NCI-H187 treated with DMSO at 0.1 percent for 48 hours (cell line): ENCODE results near the gene RASA1.
A peak's percentile ranks its signal among the peaks of the same experiment; 100 is the strongest.
"Not testable (repeated sequence)": the region's sequence is repeated elsewhere in the genome, so short reads cannot be mapped to it uniquely, and the experiment has no call there.

Source experiments
- DNase-seq: peaks from one replicate; lab custom pipeline; 2025; lab: John Stamatoyannopoulos, UW

Gene RASA1

GRCh38 chr5:87267574-87268125 lies at the start of gene RASA1:
TSS of gene RASA1 (plus strand) at chr5:87267883. CDS start at chr5:87268452, 569 bp downstream.
- peak; percentile 94 for DNase-seq

GRCh38 chr5:87229780-87230179 lies 37.9 kb upstream of the RASA1 start:
- DNase-seq = no peak

- DNase-seq = no peak
Measured at GRCh38 chr5:87231037-87231808, 36.5 kb upstream of the RASA1 start.

- no peak for DNase-seq
Measured at GRCh38 chr5:87233143-87233542, 34.5 kb upstream of the RASA1 start.

GRCh38 chr5:87241555-87241954 lies 26.1 kb upstream of the RASA1 start:
- no peak for DNase-seq

GRCh38 chr5:87242242-87242641 lies 25.4 kb upstream of the RASA1 start:
- no peak for DNase-seq

- DNase-seq = no peak
Measured at GRCh38 chr5:87243161-87243844, 24.4 kb upstream of the RASA1 start.

- DNase-seq = no peak
Measured at GRCh38 chr5:87245451-87245850, 22.2 kb upstream of the RASA1 start.

GRCh38 chr5:87246061-87246460 lies 21.6 kb upstream of the RASA1 start:
- DNase-seq = no peak

- DNase-seq = no peak
Measured at GRCh38 chr5:87252283-87252605, 15.4 kb upstream of the RASA1 start.

- DNase-seq = no peak
Measured at GRCh38 chr5:87254035-87254434, 13.6 kb upstream of the RASA1 start.

GRCh38 chr5:87258507-87258906 lies 9.2 kb upstream of the RASA1 start:
- DNase-seq = no peak

- DNase-seq = no peak
Measured at GRCh38 chr5:87260604-87261192, 7.0 kb upstream of the RASA1 start.

- DNase-seq = no peak
Measured at GRCh38 chr5:87263498-87263897, 4.2 kb upstream of the RASA1 start.

GRCh38 chr5:87266914-87267573 lies 639 bp upstream of the RASA1 start:
- DNase-seq = no peak

GRCh38 chr5:87268126-87268969 lies 665 bp downstream of the RASA1 start:
- DNase-seq = no peak

- DNase-seq = no peak
Measured at GRCh38 chr5:87268970-87269377, 1.3 kb downstream of the RASA1 start.

GRCh38 chr5:87270888-87271287 lies 3.2 kb downstream of the RASA1 start:
- not testable (repeated sequence) for DNase-seq

GRCh38 chr5:87276655-87277054 lies 9.0 kb downstream of the RASA1 start:
- DNase-seq = no peak

- no peak for DNase-seq
Measured at GRCh38 chr5:87277279-87277835, 9.7 kb downstream of the RASA1 start.

- no peak for DNase-seq
Measured at GRCh38 chr5:87278590-87279100, 11.0 kb downstream of the RASA1 start.
